ENCODE measurements around the gene ASIC1. TPM values are rescaled to one million over a fixed set of nuclear protein-coding genes. Genes with fewer than 3 reads are reported as not detected.

ASIC1 gene
- polyA plus RNA-seq, 3 donors = not detected

GRCh38 chr12:50072198-50072907, 15.0 kb downstream of the ASIC1 start:
- H3K36me3 ChIP-seq (replicated peaks in 1 of 2; ENCODE audit: control insufficient read depth in 1 of 2, insufficient read depth in 2 of 2, low read length in 2 of 2) = no peaks in the 10 kb centered on the region
- Mint-ChIP-seq H3K9me3 (peaks cover 0 to 2% (median 0%) of the 10 kb centered on the region in 7 donors), H3K4me1 (peaks cover 11% of the 10 kb centered on the region), H3K36me3 (no peaks in the 10 kb centered on the region), H3K27me3 (ENCODE audit: low read depth in 3 of 3) (peaks cover 5 to 18% (median 14%) of the 10 kb centered on the region in 3 donors), H3K27ac (peak overlapping the region in 1 of 7 donors; percentile 23), H3K4me3 (no peak overlapping the region)
- peaks cover 0 to 7% of the 10 kb centered on the region in 2 donors for H3K4me1 ChIP-seq (ENCODE audit: control insufficient read depth in 1 of 2, insufficient read depth in 2 of 2, low read length in 2 of 2)
- H3K9me3 ChIP-seq (replicated peaks in 1 of 2; ENCODE audit: control insufficient read depth in 1 of 2, insufficient read depth in 1 of 2, low read length in 2 of 2) = no peaks in the 10 kb centered on the region
- DNase-seq = no peak
- WGBS (ENCODE audit: insufficient coverage) = 71% methylated on average over 1 of the region's 10 CpGs
- H4K20me1 ChIP-seq (ENCODE audit: insufficient read depth, low read length) = no peaks in the 10 kb centered on the region
- H3K4me3 ChIP-seq (replicated peaks in 1 of 3; ENCODE audit: low read depth in 2 of 3, low read length in 3 of 3) = no peak overlapping the region
- H3K27ac ChIP-seq (ENCODE audit: low read depth in 1 of 2, low read length in 2 of 2) = no peak overlapping the region
- H3K79me2 ChIP-seq (ENCODE audit: insufficient read depth, low read length) = no peaks in the 10 kb centered on the region
- no peak overlapping the region for H3K9ac ChIP-seq (ENCODE audit: insufficient read depth, low read length, poor library complexity, severe bottlenecking)
- no peak overlapping the region for H2AFZ ChIP-seq (ENCODE audit: insufficient read depth, low read depth, low read length, poor library complexity, severe bottlenecking)
- TF ChIP-seq, protein P1, sequence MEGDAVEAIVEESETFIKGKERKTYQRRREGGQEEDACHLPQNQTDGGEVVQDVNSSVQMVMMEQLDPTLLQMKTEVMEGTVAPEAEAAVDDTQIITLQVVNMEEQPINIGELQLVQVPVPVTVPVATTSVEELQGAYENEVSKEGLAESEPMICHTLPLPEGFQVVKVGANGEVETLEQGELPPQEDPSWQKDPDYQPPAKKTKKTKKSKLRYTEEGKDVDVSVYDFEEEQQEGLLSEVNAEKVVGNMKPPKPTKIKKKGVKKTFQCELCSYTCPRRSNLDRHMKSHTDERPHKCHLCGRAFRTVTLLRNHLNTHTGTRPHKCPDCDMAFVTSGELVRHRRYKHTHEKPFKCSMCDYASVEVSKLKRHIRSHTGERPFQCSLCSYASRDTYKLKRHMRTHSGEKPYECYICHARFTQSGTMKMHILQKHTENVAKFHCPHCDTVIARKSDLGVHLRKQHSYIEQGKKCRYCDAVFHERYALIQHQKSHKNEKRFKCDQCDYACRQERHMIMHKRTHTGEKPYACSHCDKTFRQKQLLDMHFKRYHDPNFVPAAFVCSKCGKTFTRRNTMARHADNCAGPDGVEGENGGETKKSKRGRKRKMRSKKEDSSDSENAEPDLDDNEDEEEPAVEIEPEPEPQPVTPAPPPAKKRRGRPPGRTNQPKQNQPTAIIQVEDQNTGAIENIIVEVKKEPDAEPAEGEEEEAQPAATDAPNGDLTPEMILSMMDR (IDR thresholded peaks at IDR 0.05) = no peak
- H3K27me3 ChIP-seq (ENCODE audit: control insufficient read depth in 2 of 2, insufficient read depth in 2 of 2, low read length in 2 of 2) = peaks cover 0 to 4% of the 10 kb centered on the region in 2 donors
- intact Hi-C loops (cut with micrococcal nuclease) = no loop called here
- H3K4me2 ChIP-seq (replicated peaks; ENCODE audit: extremely low read depth, low read length, poor library complexity, severe bottlenecking) = no peak overlapping the region

DNA sequence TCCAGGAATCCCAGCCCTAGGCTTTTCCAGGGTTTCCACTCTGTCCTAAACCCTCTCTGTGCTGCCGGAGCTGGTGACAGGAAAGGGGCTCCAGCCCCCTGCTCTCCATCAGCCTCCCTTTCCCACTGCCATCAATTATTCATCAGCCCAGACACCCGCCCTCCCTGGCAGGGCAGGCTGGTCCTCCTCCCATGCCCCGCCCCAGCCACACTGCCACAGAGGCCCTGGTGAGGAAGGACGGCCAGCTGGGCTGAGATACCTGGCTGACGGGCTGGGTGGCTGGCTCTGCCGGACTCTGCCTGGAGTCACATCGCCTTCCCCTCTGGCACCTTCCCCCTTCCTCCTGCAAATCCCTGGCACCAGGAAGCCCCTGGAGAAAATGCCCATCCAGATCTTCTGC, 15.8 kb downstream of the ASIC1 start:
- H3K27me3 ChIP-seq (ENCODE audit: control insufficient read depth in 2 of 2, insufficient read depth in 2 of 2, low read length in 2 of 2) = peaks cover 0 to 4% of the 10 kb centered on the region in 2 donors
- peaks cover 0 to 2% (median 0%) of the 10 kb centered on the region in 7 donors for H3K9me3 Mint-ChIP-seq
- H2AFZ ChIP-seq (ENCODE audit: insufficient read depth, low read depth, low read length, poor library complexity, severe bottlenecking) = no peak overlapping the region
- DNase-seq = no peak
- H3K4me1 Mint-ChIP-seq = peaks cover 11% of the 10 kb centered on the region
- no peaks in the 10 kb centered on the region for H3K36me3 Mint-ChIP-seq
- H3K9me3 ChIP-seq (replicated peaks in 1 of 2; ENCODE audit: control insufficient read depth in 1 of 2, insufficient read depth in 1 of 2, low read length in 2 of 2) = no peaks in the 10 kb centered on the region
- TF ChIP-seq, protein P1 (IDR thresholded peaks at IDR 0.05) = no peak
- H3K79me2 ChIP-seq (ENCODE audit: insufficient read depth, low read length) = no peaks in the 10 kb centered on the region
- H3K36me3 ChIP-seq (replicated peaks in 1 of 2; ENCODE audit: control insufficient read depth in 1 of 2, insufficient read depth in 2 of 2, low read length in 2 of 2) = no peaks in the 10 kb centered on the region
- intact Hi-C loops (cut with micrococcal nuclease) = no loop called here
- H3K4me3 Mint-ChIP-seq = no peak overlapping the region
- H3K4me2 ChIP-seq (replicated peaks; ENCODE audit: extremely low read depth, low read length, poor library complexity, severe bottlenecking) = no peak overlapping the region
- peaks cover 0 to 7% of the 10 kb centered on the region in 2 donors for H3K4me1 ChIP-seq (ENCODE audit: control insufficient read depth in 1 of 2, insufficient read depth in 2 of 2, low read length in 2 of 2)
- no peak overlapping the region for H3K27ac Mint-ChIP-seq
- H3K27me3 Mint-ChIP-seq (ENCODE audit: low read depth in 3 of 3) = peaks cover 5 to 19% (median 14%) of the 10 kb centered on the region in 3 donors
- no peak overlapping the region for H3K27ac ChIP-seq (ENCODE audit: low read depth in 1 of 2, low read length in 2 of 2)
- no peak overlapping the region for H3K9ac ChIP-seq (ENCODE audit: insufficient read depth, low read length, poor library complexity, severe bottlenecking)
- H3K4me3 ChIP-seq (replicated peaks in 1 of 3; ENCODE audit: low read depth in 2 of 3, low read length in 3 of 3) = no peak overlapping the region
- WGBS (ENCODE audit: insufficient coverage) = 33% methylated on average over 1 of the region's 7 CpGs
- H4K20me1 ChIP-seq (ENCODE audit: insufficient read depth, low read length) = no peaks in the 10 kb centered on the region

All from CD14-positive monocyte (primary cell).